ENCODE measurements around the gene C19orf33. TPM values are rescaled to one million over a fixed set of nuclear protein-coding genes. Genes with fewer than 3 reads are reported as not detected.

C19orf33 gene
- total and polyA plus RNA-seq, 9 of the 15 experiments (the other 6 are each of a cell fraction or from before 2014, with no cell fraction given), result 3.2 TPM; not detected in 8

DNA sequence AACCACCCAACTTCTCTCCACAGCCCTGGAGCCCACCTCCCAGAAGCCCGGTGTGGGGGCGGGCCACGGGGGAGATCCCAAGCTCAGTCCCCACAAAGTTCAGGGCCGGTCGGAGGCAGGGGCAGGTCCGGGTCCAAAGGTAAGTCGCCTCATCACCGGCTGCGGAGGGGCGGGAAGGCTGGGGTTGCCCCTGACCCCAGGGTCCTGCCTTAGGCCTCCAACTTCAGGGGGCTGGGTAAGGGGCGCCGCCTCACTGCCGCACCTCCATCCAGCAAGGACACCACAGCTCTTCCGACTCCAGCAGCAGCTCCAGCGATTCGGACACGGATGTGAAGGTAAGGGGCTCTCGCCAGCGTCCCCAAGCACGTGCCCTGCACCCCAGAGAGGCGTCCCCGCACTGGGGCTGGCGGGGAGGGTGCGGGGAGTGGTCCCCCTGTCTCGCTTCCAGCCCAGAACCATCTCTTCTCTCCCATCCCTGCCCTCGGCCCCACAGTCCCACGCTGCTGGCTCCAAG, 358 bp downstream of the C19orf33 start:
- FAIRE-seq (no peak), ATAC-seq (peak; percentile 12), DNase-seq (ENCODE audit: extremely low read depth in 1 of 4, low spot score in 3 of 4) (no peak)
- Histone ChIP-seq H2AFZ (ENCODE audit: low read depth, low read length) (no peak overlapping the region), H3K9me3 (replicated peaks; ENCODE audit: control insufficient read depth, insufficient read depth, low read depth, low read length) (no peaks in the 10 kb centered on the region), H3K4me3 (no peak overlapping the region), H3K4me2 (ENCODE audit: insufficient read depth, low read length) (peak overlapping the region; percentile 20; the same call in 1 of the 2 replicates), H3K27me3 (ENCODE audit: control insufficient read depth in 2 of 2, insufficient read depth in 2 of 2, low read length in 2 of 2) (no peaks in the 10 kb centered on the region), H3K9me1 (ENCODE audit: control insufficient read depth, insufficient read depth, low read length) (no peaks in the 10 kb centered on the region), H3K36me3 (ENCODE audit: control insufficient read depth, insufficient read depth, low read length) (peaks cover 56% of the 10 kb centered on the region; the same call in 2 of the 3 replicates), H3K9ac (ENCODE audit: insufficient read depth in 1 of 2, low read depth in 2 of 2, low read length in 2 of 2) (peak overlapping the region in 1 of 2 experiments; percentile 59; a peak in 2 of 4 replicates), H3K79me2 (ENCODE audit: control insufficient read depth, insufficient read depth, low read length) (peaks cover 9% of the 10 kb centered on the region; the same call in 2 of the 3 replicates), H4K20me1 (replicated peaks; ENCODE audit: control insufficient read depth, insufficient read depth, low read length) (no peaks in the 10 kb centered on the region), H3K27ac (ENCODE audit: extremely low read depth, low read depth, low read length) (no peak overlapping the region), H3K4me1 (replicated peaks in 1 of 2; ENCODE audit: control insufficient read depth in 2 of 2, insufficient read depth in 2 of 2, low read length in 2 of 2) (peaks cover 22 to 64% of the 10 kb centered on the region in 2 experiments)
- in situ Hi-C loops (cut with MboI) (no loop called here), intact Hi-C loops (cut with micrococcal nuclease) (no loop called here)
- POLR2A ChIA-PET, result interaction anchor here (0.9 to 1.8 kb wide), 2 partner anchors 9 to 36 kb away, joined by 3 to 12 read pairs; no protein-coding TSS in a partner anchor
- CTCF ChIA-PET (ENCODE audit: low intra/inter-chr PET ratio), result no interaction called here
- WGBS (ENCODE audit: insufficient coverage, low coverage, missing lambda C conversion rate), result 73% methylated on average over 17 of the region's 27 CpGs
- BruUV-seq (replicated peaks), result no TSS peak
- TF ChIP-seq, protein P1, sequence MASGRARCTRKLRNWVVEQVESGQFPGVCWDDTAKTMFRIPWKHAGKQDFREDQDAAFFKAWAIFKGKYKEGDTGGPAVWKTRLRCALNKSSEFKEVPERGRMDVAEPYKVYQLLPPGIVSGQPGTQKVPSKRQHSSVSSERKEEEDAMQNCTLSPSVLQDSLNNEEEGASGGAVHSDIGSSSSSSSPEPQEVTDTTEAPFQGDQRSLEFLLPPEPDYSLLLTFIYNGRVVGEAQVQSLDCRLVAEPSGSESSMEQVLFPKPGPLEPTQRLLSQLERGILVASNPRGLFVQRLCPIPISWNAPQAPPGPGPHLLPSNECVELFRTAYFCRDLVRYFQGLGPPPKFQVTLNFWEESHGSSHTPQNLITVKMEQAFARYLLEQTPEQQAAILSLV (tag; IDR thresholded peaks at IDR 0.05), result no peak
- TF ChIP-seq E2F8 (IDR thresholded peaks at IDR 0.05; ENCODE audit: low read depth, partially characterized antibody), result peak; percentile 7
- no peak for TF ChIP-seq HOXB6 (CRISPR knock-in tag; IDR thresholded peaks at IDR 0.05; ENCODE audit: borderline replicate concordance)
- TF ChIP-seq, protein P2, sequence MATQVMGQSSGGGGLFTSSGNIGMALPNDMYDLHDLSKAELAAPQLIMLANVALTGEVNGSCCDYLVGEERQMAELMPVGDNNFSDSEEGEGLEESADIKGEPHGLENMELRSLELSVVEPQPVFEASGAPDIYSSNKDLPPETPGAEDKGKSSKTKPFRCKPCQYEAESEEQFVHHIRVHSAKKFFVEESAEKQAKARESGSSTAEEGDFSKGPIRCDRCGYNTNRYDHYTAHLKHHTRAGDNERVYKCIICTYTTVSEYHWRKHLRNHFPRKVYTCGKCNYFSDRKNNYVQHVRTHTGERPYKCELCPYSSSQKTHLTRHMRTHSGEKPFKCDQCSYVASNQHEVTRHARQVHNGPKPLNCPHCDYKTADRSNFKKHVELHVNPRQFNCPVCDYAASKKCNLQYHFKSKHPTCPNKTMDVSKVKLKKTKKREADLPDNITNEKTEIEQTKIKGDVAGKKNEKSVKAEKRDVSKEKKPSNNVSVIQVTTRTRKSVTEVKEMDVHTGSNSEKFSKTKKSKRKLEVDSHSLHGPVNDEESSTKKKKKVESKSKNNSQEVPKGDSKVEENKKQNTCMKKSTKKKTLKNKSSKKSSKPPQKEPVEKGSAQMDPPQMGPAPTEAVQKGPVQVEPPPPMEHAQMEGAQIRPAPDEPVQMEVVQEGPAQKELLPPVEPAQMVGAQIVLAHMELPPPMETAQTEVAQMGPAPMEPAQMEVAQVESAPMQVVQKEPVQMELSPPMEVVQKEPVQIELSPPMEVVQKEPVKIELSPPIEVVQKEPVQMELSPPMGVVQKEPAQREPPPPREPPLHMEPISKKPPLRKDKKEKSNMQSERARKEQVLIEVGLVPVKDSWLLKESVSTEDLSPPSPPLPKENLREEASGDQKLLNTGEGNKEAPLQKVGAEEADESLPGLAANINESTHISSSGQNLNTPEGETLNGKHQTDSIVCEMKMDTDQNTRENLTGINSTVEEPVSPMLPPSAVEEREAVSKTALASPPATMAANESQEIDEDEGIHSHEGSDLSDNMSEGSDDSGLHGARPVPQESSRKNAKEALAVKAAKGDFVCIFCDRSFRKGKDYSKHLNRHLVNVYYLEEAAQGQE (IDR thresholded peaks at IDR 0.05; ENCODE audit: borderline replicate concordance), result no peak
- TF ChIP-seq, protein P2 (CRISPR knock-in tag; IDR thresholded peaks at IDR 0.05; ENCODE audit: low read depth), result 0 out of 2 replicates have a peak, but pooled peaks have one; percentile 18
- peak; percentile 53 for TF ChIP-seq FIP1L1 (IDR thresholded peaks at IDR 0.05; ENCODE audit: low read depth, low read length, poor library complexity, severe bottlenecking)
- TF ChIP-seq POLR2A (conservative IDR thresholded peaks at IDR 0.05), result peak; percentile 75

Measured in K562 (cell line).